ENCODE measurements around the gene RNF13. TPM values are rescaled to one million over a fixed set of nuclear protein-coding genes. Genes with fewer than 3 reads are reported as not detected.
A peak's percentile ranks its signal among the peaks of the same experiment; 100 is the strongest.

The RNF13 gene
- total RNA-seq, 1 donor from 2014 or later, result 49.9 TPM

GRCh38 chr3:149958171-149958796 lies 145.3 kb downstream of the RNF13 start:
- Histone ChIP-seq H4K20me1 (ENCODE audit: insufficient read depth, low read length) (peaks cover 21% of the 10 kb centered on the region), H3K79me2 (ENCODE audit: insufficient read depth, low read length) (peaks cover 72% of the 10 kb centered on the region), H2AFZ (ENCODE audit: low read depth, low read length) (no peak overlapping the region), H3K4me1 (ENCODE audit: insufficient read depth, low read length) (no peaks in the 10 kb centered on the region), H3K4me3 (ENCODE audit: insufficient read depth, low read depth, low read length) (no peak overlapping the region), H3K9ac (ENCODE audit: low read length) (no peak overlapping the region), H3K27me3 (ENCODE audit: insufficient read depth, low read length) (no peaks in the 10 kb centered on the region), H3K27ac (ENCODE audit: low read depth, low read length) (no peak overlapping the region), H3K36me3 (ENCODE audit: insufficient read depth, low read length) (peaks cover 11% of the 10 kb centered on the region), H3K4me2 (ENCODE audit: low read length) (no peak overlapping the region), H3K9me3 (ENCODE audit: insufficient read depth, low read depth, low read length) (no peaks in the 10 kb centered on the region)
- FAIRE-seq, result no peak
- Mint-ChIP-seq H3K9me3 (ENCODE audit: unreplicated experiment) (no peaks in the 10 kb centered on the region), H3K27me3 (ENCODE audit: low read depth, unreplicated experiment) (no peaks in the 10 kb centered on the region), H3K36me3 (ENCODE audit: low read depth, unreplicated experiment) (peaks cover 7% of the 10 kb centered on the region), H3K4me1 (ENCODE audit: low read depth, unreplicated experiment) (peaks cover 5% of the 10 kb centered on the region), H3K4me3 (ENCODE audit: unreplicated experiment) (no peak overlapping the region), H3K27ac (ENCODE audit: unreplicated experiment) (no peak overlapping the region)
- TF ChIP-seq CTCF (IDR thresholded peaks at IDR 0.05; ENCODE audit: insufficient read depth, low read depth, low read length) (no peak), EZH2 (IDR thresholded peaks at IDR 0.05; ENCODE audit: insufficient read depth, low read length) (no peak)
- no peak for DNase-seq (ENCODE audit: low read depth)

GRCh38 chr3:149959443-149959842 lies 146.4 kb downstream of the RNF13 start:
- H3K9me3 Mint-ChIP-seq (ENCODE audit: unreplicated experiment), result no peaks in the 10 kb centered on the region
- no peak for DNase-seq (ENCODE audit: low read depth)
- H3K79me2 ChIP-seq (ENCODE audit: insufficient read depth, low read length), result peaks cover 82% of the 10 kb centered on the region
- FAIRE-seq, result no peak
- H3K36me3 ChIP-seq (ENCODE audit: insufficient read depth, low read length), result peaks cover 18% of the 10 kb centered on the region
- H3K4me1 Mint-ChIP-seq (ENCODE audit: low read depth, unreplicated experiment), result peaks cover 13% of the 10 kb centered on the region
- H3K4me3 ChIP-seq (ENCODE audit: insufficient read depth, low read depth, low read length), result no peak overlapping the region
- H3K27ac Mint-ChIP-seq (ENCODE audit: unreplicated experiment), result no peak overlapping the region
- no peaks in the 10 kb centered on the region for H3K4me1 ChIP-seq (ENCODE audit: insufficient read depth, low read length)
- no peaks in the 10 kb centered on the region for H3K9me3 ChIP-seq (ENCODE audit: insufficient read depth, low read depth, low read length)
- no peak overlapping the region for H3K27ac ChIP-seq (ENCODE audit: low read depth, low read length)
- H3K36me3 Mint-ChIP-seq (ENCODE audit: low read depth, unreplicated experiment), result peaks cover 7% of the 10 kb centered on the region
- H3K4me3 Mint-ChIP-seq (ENCODE audit: unreplicated experiment), result no peak overlapping the region
- H3K9ac ChIP-seq (ENCODE audit: low read length), result no peak overlapping the region
- H3K27me3 Mint-ChIP-seq (ENCODE audit: low read depth, unreplicated experiment), result no peaks in the 10 kb centered on the region
- no peak overlapping the region for H2AFZ ChIP-seq (ENCODE audit: low read depth, low read length)
- no peak for TF ChIP-seq CTCF (IDR thresholded peaks at IDR 0.05; ENCODE audit: insufficient read depth, low read depth, low read length)
- no peak for TF ChIP-seq EZH2 (IDR thresholded peaks at IDR 0.05; ENCODE audit: insufficient read depth, low read length)
- H3K4me2 ChIP-seq (ENCODE audit: low read length), result no peak overlapping the region
- peaks cover 33% of the 10 kb centered on the region for H4K20me1 ChIP-seq (ENCODE audit: insufficient read depth, low read length)
- no peaks in the 10 kb centered on the region for H3K27me3 ChIP-seq (ENCODE audit: insufficient read depth, low read length)

GRCh38 chr3:149963485-149963884 lies 150.5 kb downstream of the RNF13 start:
- Mint-ChIP-seq H3K36me3 (ENCODE audit: low read depth, unreplicated experiment) (peaks cover under 1% of the 10 kb centered on the region), H3K9me3 (ENCODE audit: unreplicated experiment) (no peaks in the 10 kb centered on the region), H3K4me1 (ENCODE audit: low read depth, unreplicated experiment) (peaks cover 35% of the 10 kb centered on the region), H3K27me3 (ENCODE audit: low read depth, unreplicated experiment) (no peaks in the 10 kb centered on the region), H3K27ac (ENCODE audit: unreplicated experiment) (peak overlapping the region; percentile 30), H3K4me3 (ENCODE audit: unreplicated experiment) (no peak overlapping the region)
- FAIRE-seq (no peak), DNase-seq (ENCODE audit: low read depth) (no peak)
- Histone ChIP-seq H2AFZ (ENCODE audit: low read depth, low read length) (no peak overlapping the region), H3K27ac (ENCODE audit: low read depth, low read length) (no peak overlapping the region), H3K9me3 (ENCODE audit: insufficient read depth, low read depth, low read length) (no peaks in the 10 kb centered on the region), H4K20me1 (ENCODE audit: insufficient read depth, low read length) (peaks cover 47% of the 10 kb centered on the region), H3K4me1 (ENCODE audit: insufficient read depth, low read length) (peaks cover 11% of the 10 kb centered on the region), H3K36me3 (ENCODE audit: insufficient read depth, low read length) (peaks cover 29% of the 10 kb centered on the region), H3K4me3 (ENCODE audit: insufficient read depth, low read depth, low read length) (no peak overlapping the region), H3K9ac (ENCODE audit: low read length) (no peak overlapping the region), H3K27me3 (ENCODE audit: insufficient read depth, low read length) (no peaks in the 10 kb centered on the region), H3K79me2 (ENCODE audit: insufficient read depth, low read length) (peaks cover 92% of the 10 kb centered on the region), H3K4me2 (ENCODE audit: low read length) (no peak overlapping the region)
- TF ChIP-seq CTCF (IDR thresholded peaks at IDR 0.05; ENCODE audit: insufficient read depth, low read depth, low read length), result no peak
- TF ChIP-seq EZH2 (IDR thresholded peaks at IDR 0.05; ENCODE audit: insufficient read depth, low read length), result no peak
